Hippocampal formation (tissue), 2 donors: ENCODE measurements around the gene KCNB1.
"Not testable (repeated sequence)": the region's sequence is repeated elsewhere in the genome, so short reads cannot be mapped to it uniquely, and the experiment has no call there.

ENCODE experiments used
- DNase-seq, 2 donors: peaks; one replicate each; lab custom pipeline; 2025; lab: John Stamatoyannopoulos, UW

KCNB1 gene

GRCh38 chr20:49435639-49436038 lies 46.8 kb downstream of the KCNB1 start:
- DNase-seq: no peak

- no peak for DNase-seq
Observed at GRCh38 chr20:49433333-49433732, 49.1 kb downstream of the KCNB1 start.

GRCh38 chr20:49432550-49432949 lies 49.9 kb downstream of the KCNB1 start:
- DNase-seq: no peak

GRCh38 chr20:49431329-49431728 lies 51.1 kb downstream of the KCNB1 start:
- no peak for DNase-seq

GRCh38 chr20:49430320-49430719 lies 52.1 kb downstream of the KCNB1 start:
- no peak for DNase-seq

- peak in 1 of 2 donors; percentile 42 for DNase-seq
Observed at GRCh38 chr20:49427751-49428518, 54.5 kb downstream of the KCNB1 start.

GRCh38 chr20:49426873-49427272 lies 55.6 kb downstream of the KCNB1 start:
- DNase-seq: no peak

GRCh38 chr20:49426395-49426794 lies 56.1 kb downstream of the KCNB1 start:
- no peak for DNase-seq

GRCh38 chr20:49424536-49424935 lies 57.9 kb downstream of the KCNB1 start:
- DNase-seq: peak in 1 of 2 donors; percentile 24

- DNase-seq: no peak
Observed at GRCh38 chr20:49422161-49422560, 60.3 kb downstream of the KCNB1 start.

- no peak for DNase-seq
Observed at GRCh38 chr20:49420811-49421295, 61.6 kb downstream of the KCNB1 start.

GRCh38 chr20:49420292-49420691 lies 62.2 kb downstream of the KCNB1 start:
- no peak for DNase-seq

- DNase-seq: no peak
Observed at GRCh38 chr20:49419785-49420184, 62.7 kb downstream of the KCNB1 start.

GRCh38 chr20:49418809-49419208 lies 63.7 kb downstream of the KCNB1 start:
- DNase-seq: no peak

GRCh38 chr20:49417843-49418555 lies 64.5 kb downstream of the KCNB1 start:
- no peak for DNase-seq

- no peak for DNase-seq
Observed at GRCh38 chr20:49415668-49416044, 66.8 kb downstream of the KCNB1 start.

- DNase-seq: no peak
Observed at GRCh38 chr20:49415005-49415667, 67.3 kb downstream of the KCNB1 start.

GRCh38 chr20:49413677-49414076 lies 68.8 kb downstream of the KCNB1 start:
- no peak for DNase-seq

GRCh38 chr20:49412953-49413352 lies 69.5 kb downstream of the KCNB1 start:
- DNase-seq: no peak

- DNase-seq: no peak
Observed at GRCh38 chr20:49412254-49412653, 70.2 kb downstream of the KCNB1 start.

GRCh38 chr20:49411221-49411925 lies 71.1 kb downstream of the KCNB1 start:
- DNase-seq: no peak

GRCh38 chr20:49409975-49410621 lies 72.4 kb downstream of the KCNB1 start:
- DNase-seq: not testable (repeated sequence)
